Skeletal muscle satellite cell (primary cell): ENCODE results near the gene ZMIZ1.

Experiments
- H3K27me3 ChIP-seq: 2 replicates; pipeline ENCODE4 v1.7.0; 2013; ENCODE audit warnings: low read length; ENCODE audit not compliant: control insufficient read depth, insufficient read depth
- H3K36me3 ChIP-seq: 2 replicates; pipeline ENCODE4 v1.7.0; 2013; ENCODE audit warnings: mild to moderate bottlenecking, control low read depth, low read length; ENCODE audit not compliant: insufficient read depth
- H3K4me1 ChIP-seq: 2 replicates; pipeline ENCODE4 v1.7.0; 2013; ENCODE audit warnings: low read length; ENCODE audit not compliant: control insufficient read depth, insufficient read depth
- H3K4me2 ChIP-seq: 2 replicates; pipeline ENCODE4 v1.7.0; 2013; ENCODE audit warnings: mild to moderate bottlenecking, low read length
- H3K4me3 ChIP-seq: 2 replicates; pipeline ENCODE4 v1.7.0; 2013; ENCODE audit warnings: low read length
- H3K9ac ChIP-seq: 2 replicates; pipeline ENCODE4 v1.7.0; 2013; ENCODE audit warnings: mild to moderate bottlenecking, low read depth, low read length, moderate library complexity
- H3K9me3 ChIP-seq: replicated peaks from 2 replicates; pipeline ENCODE4 v1.7.0; 2013; ENCODE audit warnings: mild to moderate bottlenecking, control low read depth, low read length

The ZMIZ1 gene

DNA sequence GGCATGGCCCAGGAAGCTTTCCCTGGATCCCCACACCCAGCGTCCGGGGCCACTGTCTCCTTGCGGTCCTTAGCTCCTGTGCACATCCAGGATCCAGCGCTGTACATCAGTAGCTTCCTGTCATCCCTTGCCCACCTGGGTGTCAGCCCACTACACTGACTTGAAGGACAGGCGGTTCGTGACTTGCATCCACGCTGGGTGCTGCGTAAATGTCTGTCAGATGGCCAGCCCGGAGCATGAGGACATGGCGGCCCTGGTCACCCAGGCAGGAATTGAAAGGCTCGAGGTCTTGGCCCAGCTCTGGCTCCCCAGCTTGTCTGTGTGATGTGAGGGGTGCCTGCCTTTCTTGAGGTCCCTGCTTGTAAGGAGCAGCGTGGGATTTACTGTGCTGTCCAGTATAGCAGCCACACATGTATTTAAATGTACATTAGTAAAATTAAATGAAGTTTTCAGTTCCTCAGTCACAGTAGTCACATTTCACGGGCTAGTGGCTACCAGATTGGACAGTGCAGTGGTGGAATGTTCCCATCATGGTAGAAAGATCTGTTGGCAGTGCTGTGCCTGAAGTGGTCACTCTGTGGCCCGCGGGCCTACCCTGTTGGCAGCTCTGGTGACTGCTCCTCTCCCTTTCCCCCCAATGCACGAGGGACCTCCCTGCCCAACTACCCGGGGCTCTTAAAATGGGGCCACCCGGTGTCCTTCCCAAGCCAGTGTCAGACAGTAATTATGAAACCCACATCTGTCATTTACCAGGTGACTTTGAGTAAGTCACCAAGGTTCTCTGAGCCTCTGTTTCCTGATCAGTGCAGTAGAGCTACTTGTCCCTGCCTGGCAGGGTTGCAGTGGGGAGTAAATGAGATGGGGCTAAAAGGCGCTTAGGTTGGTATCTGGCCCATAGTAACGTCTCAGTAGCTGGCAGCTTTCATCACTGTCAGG lies 180.7 kb downstream of the ZMIZ1 start:
- Histone ChIP-seq H3K36me3 (peaks cover 17% of the 10 kb centered on the region), H3K4me2 (no peak overlapping the region), H3K4me3 (no peak overlapping the region), H3K27me3 (no peaks in the 10 kb centered on the region), H3K9me3 (no peaks in the 10 kb centered on the region), H3K4me1 (peaks cover 31% of the 10 kb centered on the region), H3K9ac (no peak overlapping the region)

DNA sequence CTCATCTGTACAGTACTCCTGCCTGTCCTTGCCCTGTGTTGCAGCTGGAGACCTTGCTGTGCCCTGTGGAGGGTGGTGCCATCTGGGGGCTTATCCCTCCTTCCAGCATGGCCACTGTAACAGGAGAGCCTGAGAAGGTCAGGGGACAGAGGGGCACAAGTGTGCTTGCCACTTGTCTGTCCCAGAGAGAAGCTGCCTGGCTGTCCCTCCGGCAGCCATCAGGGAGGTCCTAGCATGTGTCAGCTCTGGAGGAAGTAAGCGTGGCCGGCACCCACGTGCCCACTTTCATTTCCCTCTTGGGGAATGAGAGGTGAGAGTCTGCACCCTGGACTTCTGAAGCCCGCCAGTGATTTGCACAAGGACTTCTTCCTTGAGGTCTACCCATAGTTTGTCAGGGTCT lies 181.5 kb downstream of the ZMIZ1 start:
- Histone ChIP-seq H3K4me3 (no peak overlapping the region), H3K4me2 (no peak overlapping the region), H3K9ac (no peak overlapping the region), H3K36me3 (peaks cover 12% of the 10 kb centered on the region), H3K27me3 (no peaks in the 10 kb centered on the region), H3K9me3 (no peaks in the 10 kb centered on the region), H3K4me1 (peaks cover 23% of the 10 kb centered on the region)

DNA sequence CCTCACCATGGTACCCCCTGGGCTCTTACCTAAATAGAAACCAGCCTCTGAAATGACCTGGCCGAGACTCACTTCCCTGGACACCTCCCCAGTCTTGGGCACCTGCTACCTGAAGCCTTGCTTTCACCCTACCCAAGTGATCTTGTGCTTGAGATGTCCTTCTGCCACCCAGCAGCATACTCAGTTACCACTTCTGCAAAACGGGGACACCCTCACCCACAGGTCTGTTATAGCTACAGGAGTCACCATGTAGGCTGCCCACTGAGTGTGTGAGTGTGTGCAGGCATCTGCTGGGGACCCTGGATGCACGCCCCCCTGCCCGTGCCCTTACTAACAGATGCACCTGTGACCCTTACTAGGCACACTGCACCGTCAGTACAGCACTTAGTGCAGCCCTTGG lies 183.7 kb downstream of the ZMIZ1 start:
- Histone ChIP-seq H3K4me3 (no peak overlapping the region), H3K9ac (no peak overlapping the region), H3K27me3 (no peaks in the 10 kb centered on the region), H3K9me3 (no peaks in the 10 kb centered on the region), H3K4me2 (no peak overlapping the region), H3K36me3 (peaks cover 23% of the 10 kb centered on the region), H3K4me1 (peaks cover 1% of the 10 kb centered on the region)

DNA sequence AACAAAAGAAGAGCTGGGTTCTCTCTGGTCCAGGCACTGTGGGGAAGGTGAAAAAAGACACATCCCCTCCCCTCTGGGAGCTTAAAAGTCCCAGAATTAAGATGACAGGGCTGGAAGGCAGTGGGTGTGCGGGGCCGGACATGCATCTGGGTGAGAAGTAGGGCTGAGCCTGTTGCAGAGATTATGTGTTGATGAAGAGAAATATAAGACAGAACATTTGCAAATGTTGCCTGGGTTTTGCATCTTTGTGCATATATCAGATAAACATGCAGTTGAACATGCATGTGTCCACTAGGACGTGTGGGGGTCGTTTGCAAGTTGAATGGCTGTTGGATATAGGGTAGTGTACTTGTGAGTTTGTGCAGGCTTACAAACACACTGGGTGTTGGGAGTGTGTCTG lies 184.2 kb downstream of the ZMIZ1 start:
- Histone ChIP-seq H3K4me1 (no peaks in the 10 kb centered on the region), H3K4me3 (no peak overlapping the region), H3K4me2 (no peak overlapping the region), H3K9ac (no peak overlapping the region), H3K27me3 (no peaks in the 10 kb centered on the region), H3K36me3 (peaks cover 26% of the 10 kb centered on the region), H3K9me3 (no peaks in the 10 kb centered on the region)

DNA sequence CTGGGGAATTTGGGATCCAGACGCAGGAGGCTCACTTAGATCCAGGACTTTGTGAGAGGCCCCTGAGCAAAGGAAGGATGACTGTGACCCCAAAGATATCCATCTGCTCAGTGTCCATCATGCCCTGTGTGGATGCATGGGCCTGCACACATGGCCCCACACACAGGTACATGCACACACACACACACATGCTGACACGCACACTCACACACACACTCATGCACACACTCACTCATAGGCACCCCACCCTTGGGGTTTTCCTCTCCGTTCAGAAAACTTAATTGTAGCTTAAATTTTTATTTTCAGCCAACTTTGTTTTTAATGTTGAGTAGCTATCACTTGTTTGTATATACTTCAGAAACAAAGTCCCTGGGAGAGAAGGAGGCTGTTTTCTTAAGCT lies 184.9 kb downstream of the ZMIZ1 start:
- H3K9me3 ChIP-seq = no peaks in the 10 kb centered on the region
- H3K27me3 ChIP-seq = no peaks in the 10 kb centered on the region
- peaks cover 32% of the 10 kb centered on the region for H3K36me3 ChIP-seq
- no peak overlapping the region for H3K4me2 ChIP-seq
- no peak overlapping the region for H3K9ac ChIP-seq
- no peak overlapping the region for H3K4me3 ChIP-seq
- no peaks in the 10 kb centered on the region for H3K4me1 ChIP-seq

DNA sequence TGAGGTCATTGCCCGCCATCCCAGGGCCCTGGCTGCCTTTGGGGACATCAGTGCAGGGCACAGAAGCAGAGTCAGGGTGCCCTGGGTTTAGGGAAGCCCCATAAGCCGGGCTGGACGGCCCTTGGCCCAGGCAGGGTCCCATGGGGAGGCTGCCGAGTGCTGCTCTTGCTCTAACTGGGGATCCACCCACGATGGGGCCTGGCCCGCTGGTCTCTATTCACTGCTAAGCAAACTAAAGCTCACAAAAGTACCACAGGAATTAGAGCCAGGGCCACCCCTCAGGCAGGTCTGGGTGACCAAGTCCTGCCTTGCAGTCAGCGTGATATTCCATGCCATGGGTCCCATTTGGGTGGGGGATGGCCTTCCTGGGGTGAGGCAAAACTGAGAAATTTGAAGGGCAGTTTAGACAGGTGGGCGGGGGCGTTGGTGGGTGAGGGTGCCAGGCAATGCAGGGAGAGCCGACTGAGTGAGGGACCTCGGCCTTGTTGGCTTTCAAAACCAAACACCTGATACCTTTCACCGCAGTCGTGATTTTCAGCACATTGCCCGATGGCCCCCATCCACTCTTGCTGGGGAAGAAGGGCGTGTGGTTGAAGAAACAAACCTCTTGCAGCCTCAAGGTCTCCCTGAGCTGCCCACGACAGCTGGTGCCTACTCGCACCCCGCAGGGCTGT lies 185.7 kb downstream of the ZMIZ1 start:
- Histone ChIP-seq H3K4me2 (no peak overlapping the region), H3K9me3 (no peaks in the 10 kb centered on the region), H3K27me3 (no peaks in the 10 kb centered on the region), H3K36me3 (peaks cover 32% of the 10 kb centered on the region), H3K9ac (no peak overlapping the region), H3K4me3 (no peak overlapping the region), H3K4me1 (no peaks in the 10 kb centered on the region)

DNA sequence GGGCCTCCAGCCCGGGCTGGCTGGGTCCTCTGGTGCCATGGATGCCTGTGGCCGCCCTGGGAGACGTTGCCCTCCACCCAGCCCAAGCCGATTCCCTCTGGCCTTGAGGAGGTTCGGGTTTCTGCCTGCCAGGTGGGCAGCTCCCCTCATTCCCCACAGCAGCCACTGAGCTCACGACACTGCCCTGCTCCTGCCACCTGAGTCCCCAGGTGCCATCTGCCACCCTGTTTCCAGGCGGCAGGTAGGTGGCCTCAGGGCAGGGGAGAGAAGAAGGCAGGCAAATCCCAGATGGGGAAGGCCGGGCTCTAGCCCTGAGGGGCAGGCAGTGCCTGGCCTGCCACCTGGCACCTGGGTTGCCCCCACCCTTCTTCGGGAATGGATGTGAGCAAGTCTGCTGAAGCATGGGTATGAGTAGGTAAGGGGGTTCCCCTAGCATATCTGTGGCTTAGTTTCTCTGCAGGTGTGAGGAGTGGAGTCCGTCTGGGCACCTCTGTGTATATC lies 186.3 kb downstream of the ZMIZ1 start:
- Histone ChIP-seq H3K4me2 (no peak overlapping the region), H3K9me3 (no peaks in the 10 kb centered on the region), H3K9ac (no peak overlapping the region), H3K4me3 (no peak overlapping the region), H3K36me3 (peaks cover 35% of the 10 kb centered on the region), H3K4me1 (no peaks in the 10 kb centered on the region), H3K27me3 (no peaks in the 10 kb centered on the region)

DNA sequence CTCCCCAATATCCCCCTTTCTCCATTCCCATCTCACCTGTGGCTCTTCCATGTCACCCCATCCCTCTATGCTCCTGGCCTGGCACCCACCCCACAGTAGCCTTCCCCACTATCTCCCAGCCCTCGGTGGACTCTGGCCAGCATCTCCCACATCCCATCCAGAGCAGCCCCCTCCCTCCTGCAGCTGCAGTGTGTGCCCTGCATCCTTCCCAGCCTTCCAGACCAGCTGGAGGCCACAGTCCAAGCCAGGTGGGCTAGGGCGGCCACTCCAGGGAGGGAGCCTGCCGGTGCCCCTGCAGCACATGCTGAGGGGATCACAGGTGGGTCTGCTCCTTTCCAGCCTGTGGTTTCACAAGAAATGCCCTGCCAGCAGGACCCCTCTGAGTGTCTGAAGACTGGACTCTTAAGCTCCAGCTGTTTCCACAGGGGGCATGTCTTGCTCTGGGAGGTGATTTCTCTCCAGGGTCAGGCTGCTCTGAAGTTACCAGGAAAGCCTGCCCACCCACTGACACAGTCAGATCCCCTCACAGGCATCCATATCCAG lies 187.6 kb downstream of the ZMIZ1 start:
- Histone ChIP-seq H3K27me3 (no peaks in the 10 kb centered on the region), H3K36me3 (peaks cover 39% of the 10 kb centered on the region), H3K9ac (no peak overlapping the region), H3K4me2 (no peak overlapping the region), H3K4me3 (no peak overlapping the region), H3K4me1 (peaks cover 5% of the 10 kb centered on the region), H3K9me3 (no peaks in the 10 kb centered on the region)

DNA sequence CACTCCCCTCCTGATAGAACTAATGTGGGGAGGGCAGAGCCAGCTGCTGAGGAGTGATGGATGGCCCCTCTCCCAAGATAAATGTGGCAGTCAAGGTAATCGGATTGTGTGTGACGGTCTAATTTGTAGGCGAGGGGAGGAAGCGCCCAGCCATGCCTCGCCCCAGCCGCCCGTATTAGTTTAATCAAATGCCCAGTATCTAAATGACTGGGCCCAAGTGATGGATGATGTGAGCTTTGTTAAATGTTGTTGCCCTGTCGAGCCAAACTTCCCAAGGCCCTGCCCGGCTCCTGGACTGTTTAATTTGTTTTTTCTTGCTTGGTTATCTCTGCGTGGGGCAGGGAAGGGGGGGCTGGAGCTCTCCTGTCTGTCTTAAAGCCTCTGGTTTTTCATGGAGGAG lies 190.1 kb downstream of the ZMIZ1 start:
- Histone ChIP-seq H3K4me1 (peaks cover 5% of the 10 kb centered on the region), H3K4me2 (no peak overlapping the region), H3K9me3 (no peaks in the 10 kb centered on the region), H3K9ac (no peak overlapping the region), H3K4me3 (no peak overlapping the region), H3K36me3 (peaks cover 39% of the 10 kb centered on the region), H3K27me3 (no peaks in the 10 kb centered on the region)

DNA sequence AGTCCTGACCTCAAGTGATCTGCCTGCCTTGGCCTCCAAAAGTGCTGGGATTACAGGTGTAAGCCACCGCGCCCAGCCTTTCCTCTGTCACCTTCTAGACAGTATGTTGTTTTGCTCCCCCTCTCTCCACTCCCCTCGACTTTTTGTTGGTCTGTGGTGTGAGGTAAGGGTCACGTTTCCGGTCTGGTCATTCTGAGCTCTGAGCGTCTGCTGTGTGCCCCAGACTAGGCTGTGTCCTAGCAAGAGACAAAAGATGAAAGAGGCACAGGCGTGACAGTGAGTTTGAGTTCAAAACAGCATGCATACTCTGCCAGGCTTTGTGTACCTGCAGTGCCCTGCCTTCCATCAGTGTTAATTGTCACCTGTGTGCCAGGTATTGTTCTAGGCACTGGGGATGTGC lies 191.1 kb downstream of the ZMIZ1 start:
- H3K4me3 ChIP-seq = no peak overlapping the region
- H3K4me1 ChIP-seq = peaks cover 5% of the 10 kb centered on the region
- H3K27me3 ChIP-seq = no peaks in the 10 kb centered on the region
- no peak overlapping the region for H3K4me2 ChIP-seq
- H3K9ac ChIP-seq = no peak overlapping the region
- H3K36me3 ChIP-seq = peaks cover 46% of the 10 kb centered on the region
- H3K9me3 ChIP-seq = no peaks in the 10 kb centered on the region

DNA sequence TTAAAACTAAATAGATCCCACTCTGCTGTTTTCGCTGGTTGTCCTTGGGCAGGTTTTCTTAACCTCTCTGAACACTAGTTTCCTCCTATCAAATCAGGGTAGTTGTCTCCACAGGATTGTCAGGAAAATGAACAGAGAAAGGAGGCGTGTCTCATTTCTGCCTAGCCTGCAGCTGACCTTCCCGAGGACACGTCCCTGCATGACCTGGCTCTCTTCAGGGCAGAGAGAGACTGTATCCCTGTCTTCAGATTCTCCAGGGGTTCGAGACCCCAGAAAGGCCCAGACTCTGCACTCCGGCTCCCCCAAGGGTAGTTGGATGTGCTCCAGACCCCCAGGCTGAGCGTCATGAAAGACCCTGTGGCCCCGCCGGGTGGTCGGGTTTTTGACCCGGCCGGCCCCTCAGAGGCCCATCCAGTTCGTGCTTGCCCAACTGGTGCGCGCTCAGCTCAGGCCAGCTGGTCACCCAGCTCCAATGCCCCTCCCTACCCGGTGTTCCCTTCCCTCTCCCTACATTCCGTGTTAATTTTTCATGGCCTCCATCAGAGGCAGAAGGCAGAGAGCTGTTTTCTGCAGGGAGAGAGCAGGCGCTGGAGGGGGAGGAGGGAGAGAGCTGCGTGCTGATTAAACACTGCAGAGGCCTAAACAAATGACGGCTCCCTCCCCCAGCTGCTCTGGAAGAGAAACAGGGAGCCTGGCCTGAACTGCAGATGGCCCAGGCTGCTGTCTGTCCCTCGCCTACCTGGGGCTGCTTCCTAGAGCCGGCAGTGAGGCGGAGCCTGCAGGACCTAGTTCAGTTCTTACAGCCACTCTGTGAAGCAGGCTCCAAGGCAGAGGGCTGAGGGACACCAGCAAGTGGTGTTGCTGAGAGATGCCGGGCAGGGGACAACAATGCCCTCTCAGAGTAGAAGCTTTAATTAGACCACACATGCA lies 192.3 kb downstream of the ZMIZ1 start:
- Histone ChIP-seq H3K4me1 (peaks cover 16% of the 10 kb centered on the region), H3K9ac (no peak overlapping the region), H3K4me3 (no peak overlapping the region), H3K27me3 (no peaks in the 10 kb centered on the region), H3K36me3 (peaks cover 51% of the 10 kb centered on the region), H3K4me2 (no peak overlapping the region), H3K9me3 (no peaks in the 10 kb centered on the region)
